Activated CD8-positive, alpha-beta memory T cell treated with anti-CD3 and anti-CD28 coated beads for 36 hours (primary cell): Measurements from ENCODE around the gene CITED4. TPM values are rescaled to one million over a fixed set of nuclear protein-coding genes. Genes with fewer than 3 reads are reported as not detected.
"Not testable (repeated sequence)": the region's sequence is repeated elsewhere in the genome, so short reads cannot be mapped to it uniquely, and the experiment has no call there.

ENCODE experiments used
- CTCF ChIA-PET: fragments of 350-600 bp; sonication (Branson Sonifier 250); formaldehyde crosslinking; loops from one replicate; lab custom pipeline; 2021; ENCODE audit warnings: antibody characterized with exemption; lab: Charles Lee
- POLR2A ChIA-PET: fragments of 350-600 bp; sonication (Branson Sonifier 250); formaldehyde crosslinking; loops from one replicate; lab custom pipeline; 2021; ENCODE audit warnings: antibody characterized with exemption; lab: Charles Lee
- total RNA-seq, 2 experiments: library from RNA; stranded (reverse); gene quantifications; one replicate each; pipeline ENCODE4 v1.2.3, GENCODE V29; 2021

Gene CITED4
- total RNA-seq, result 1 to 10 TPM; 1.0 to 1.9 TPM

DNA sequence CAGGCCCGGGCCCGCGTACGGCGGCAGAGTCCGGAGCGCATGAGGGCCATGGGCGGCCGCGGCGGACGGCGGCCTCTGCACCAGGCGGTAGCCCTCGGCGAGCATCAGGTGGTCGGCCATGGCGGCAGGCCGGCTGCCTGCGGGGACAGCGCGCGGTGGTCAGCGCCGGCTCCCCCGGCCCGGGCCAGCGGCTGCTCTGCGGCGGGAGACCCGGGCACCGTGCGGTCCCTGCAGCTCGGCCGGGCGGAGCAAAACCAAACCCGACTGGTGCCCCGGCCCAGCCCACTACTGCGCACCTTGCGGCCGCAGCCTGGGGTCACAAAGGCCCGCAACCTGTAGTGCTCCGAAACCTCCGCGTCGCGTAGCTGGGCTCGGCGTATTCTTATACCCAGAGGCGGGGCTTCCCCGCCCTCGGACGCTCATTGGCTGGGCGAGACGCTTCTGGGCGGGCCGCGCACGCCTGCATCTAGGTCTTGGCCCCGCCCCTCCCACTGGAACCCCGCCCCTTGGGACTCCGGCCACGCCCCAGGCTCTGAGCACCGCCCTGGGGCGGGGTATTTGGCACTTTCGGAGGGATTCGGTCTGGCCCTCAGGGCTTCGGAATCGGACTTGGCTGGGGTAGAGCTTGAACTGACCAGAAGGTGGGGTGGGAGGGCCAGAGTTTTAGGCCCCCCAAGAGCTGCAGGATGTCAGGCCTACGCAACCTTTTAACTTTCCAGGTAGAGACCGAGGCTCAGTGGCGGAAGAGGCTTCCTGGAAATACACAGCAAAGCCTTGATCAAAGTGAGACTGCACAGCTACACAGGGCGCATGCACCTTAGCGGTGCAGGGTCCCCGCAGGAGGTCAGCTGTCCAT lies at the start of gene CITED4:
TSS of gene CITED4 (minus strand) at position 356 of the 856 bp plus-strand sequence. CDS start at position 120, 236 bp downstream.
- ChIA-PET POLR2A (interaction anchor here (0.5 to 1.4 kb wide), 5 partner anchors 14 to 348 kb away, joined by 3 to 7 read pairs (median 4); partner anchors contain the start of gene CTPS1), CTCF (interaction anchor here (0.7 to 2.7 kb wide), 6 partner anchors 9 to 90 kb away, joined by 3 to 14 read pairs (median 4); no protein-coding TSS in a partner anchor)

- CTCF ChIA-PET, result no interaction called here
- POLR2A ChIA-PET, result interaction anchor here (0.7 kb wide), 1 partner anchor 424 kb away, joined by 3 read pairs; no protein-coding TSS in a partner anchor
These were observed 48.9 kb upstream of the CITED4 start for GRCh38 chr1:40911105-40911504.

DNA sequence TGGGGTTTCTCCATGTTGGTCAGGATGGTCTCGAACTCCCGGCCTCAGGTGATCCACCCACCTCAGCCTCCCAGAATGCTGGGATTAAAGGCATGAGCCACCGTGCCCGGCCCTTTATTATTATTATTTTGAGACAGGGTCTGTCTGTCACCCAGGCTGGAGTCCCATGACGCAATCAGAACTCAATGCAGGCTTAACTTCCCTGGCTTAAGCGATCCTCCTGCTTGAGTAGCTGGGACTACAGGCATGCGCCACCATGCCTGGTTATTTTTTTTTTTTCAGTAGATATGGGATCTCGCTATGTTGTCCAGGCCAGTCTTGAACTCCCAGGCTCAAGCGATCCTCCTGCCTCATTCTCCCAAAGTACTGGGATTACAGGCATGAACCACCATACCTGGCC lies 47.1 kb upstream of the CITED4 start:
- ChIA-PET CTCF (no interaction called here), POLR2A (no interaction called here)

GRCh38 chr1:40908350-40908749 lies 46.2 kb upstream of the CITED4 start:
- ChIA-PET POLR2A (no interaction called here), CTCF (interaction anchor here (0.6 kb wide), 1 partner anchor 26 kb away, joined by 4 read pairs; no protein-coding TSS in a partner anchor)

DNA sequence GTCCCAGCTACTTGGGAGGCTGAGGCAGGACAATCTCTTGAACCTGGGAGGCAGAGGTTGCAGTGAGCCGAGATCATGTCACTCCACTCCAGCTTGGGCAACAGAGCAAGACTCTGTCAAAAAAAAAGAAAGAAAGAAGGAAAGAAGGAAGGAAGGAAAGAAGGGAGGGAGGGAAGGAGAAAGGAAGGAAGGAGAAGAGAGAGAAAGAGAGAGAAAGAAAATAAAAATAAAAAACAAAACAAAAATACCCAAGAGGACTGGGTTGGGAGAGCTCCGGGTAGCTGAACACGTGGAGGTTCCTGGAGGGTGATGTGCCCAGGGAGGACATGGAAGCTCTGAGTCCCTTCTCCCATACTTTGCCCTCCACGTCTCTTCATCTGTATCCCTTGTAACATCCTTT lies 45.7 kb upstream of the CITED4 start:
- CTCF ChIA-PET, result no interaction called here

DNA sequence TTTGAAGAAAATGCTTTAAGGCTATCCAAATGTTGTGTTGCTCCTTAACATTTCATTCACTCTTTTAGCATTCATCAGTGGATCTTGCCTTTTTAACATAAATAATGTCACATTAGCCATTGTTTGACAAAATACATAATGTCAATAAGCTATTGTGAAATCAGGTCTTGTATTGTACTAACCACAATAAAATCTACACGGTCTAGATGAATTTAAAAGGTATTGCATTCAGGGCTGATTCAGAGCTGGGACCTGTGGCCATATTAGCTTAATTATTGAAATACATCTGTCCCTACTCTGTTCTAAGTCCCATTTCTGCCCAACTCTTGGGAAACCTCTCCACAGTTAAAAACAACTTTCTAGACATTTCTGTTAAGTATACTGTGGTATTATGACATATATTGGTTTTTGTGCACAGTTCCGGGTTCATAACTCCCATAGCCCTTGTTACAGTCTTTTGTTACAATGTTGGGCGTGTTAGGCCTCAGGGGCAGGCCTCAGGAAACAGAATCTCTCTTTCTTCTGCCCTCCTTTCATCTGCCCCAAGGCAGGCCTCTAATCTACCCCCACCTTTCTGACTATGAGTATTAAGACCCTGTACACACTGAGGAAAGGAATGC lies 44.7 kb upstream of the CITED4 start:
- ChIA-PET POLR2A (no interaction called here), CTCF (no interaction called here)

More for the DNA sequence above, 45.7 kb upstream of the CITED4 start:
- POLR2A ChIA-PET, result no interaction called here

DNA sequence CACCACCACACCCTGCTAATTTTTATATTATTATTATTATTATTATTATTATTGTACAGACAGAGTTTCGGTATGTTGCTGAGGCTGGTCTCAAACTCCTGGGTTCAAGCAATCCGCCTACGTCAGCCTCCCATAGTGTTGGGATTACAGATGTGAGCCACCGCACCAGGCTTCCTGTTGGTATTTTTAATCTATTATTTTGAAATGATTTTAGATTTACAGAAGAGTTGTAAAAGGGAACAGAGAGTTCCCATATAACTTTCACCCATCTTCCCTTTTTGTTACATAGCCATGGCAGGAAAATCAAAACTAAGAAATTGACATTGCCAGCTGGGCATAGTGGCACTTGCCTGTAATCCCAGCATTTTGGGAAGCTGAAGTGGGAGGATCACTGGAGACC lies 42.9 kb upstream of the CITED4 start:
- POLR2A ChIA-PET, result no interaction called here
- CTCF ChIA-PET, result no interaction called here

GRCh38 chr1:40903106-40903505 lies 40.9 kb upstream of the CITED4 start:
- ChIA-PET POLR2A (no interaction called here), CTCF (no interaction called here)

DNA sequence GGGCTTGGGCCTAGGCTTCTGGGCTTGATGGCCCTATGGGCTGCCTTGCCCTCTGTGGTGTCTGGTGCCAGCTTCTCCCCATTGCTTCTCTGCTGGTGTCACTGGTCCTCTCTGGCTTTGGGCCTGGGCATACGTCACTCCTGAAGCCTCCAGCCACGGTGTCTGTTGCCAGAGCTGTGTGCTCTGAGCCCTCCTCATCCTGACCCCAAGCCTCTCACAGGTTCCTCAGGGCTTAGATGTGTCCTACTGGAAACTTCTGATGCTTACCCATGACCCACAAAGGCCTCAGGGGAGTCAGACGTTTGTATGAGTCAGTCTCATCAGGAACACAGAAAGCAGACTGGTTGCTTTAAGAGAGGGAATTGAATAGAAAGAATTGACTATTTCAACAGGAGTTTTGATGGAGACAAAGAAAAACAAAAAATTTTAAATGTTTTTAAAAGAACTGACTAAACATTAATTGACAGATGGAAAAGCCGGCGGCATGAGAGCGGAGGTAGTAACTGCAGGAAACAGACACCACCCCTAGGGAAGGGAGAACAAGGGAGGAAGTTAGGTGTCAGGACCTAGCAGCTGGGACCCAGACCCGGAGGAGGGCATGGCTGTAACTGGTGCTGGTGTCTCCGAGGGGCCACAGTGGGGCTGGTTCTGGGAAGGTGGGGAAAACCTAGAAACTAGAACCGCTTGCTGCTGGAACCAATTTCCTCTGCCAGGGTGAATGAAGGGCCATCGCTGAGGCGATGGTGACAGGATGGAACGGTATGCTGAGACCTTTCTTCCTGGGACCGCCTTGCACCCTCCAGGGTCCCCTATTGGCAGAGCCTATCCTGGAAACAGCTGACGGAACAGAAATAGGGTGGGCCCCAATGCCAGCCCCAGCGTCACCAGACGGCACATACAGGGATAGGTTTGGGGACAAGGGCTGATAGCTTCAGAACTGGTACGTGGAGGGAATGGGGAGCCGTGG lies 40.0 kb upstream of the CITED4 start:
- CTCF ChIA-PET, result no interaction called here
- POLR2A ChIA-PET, result no interaction called here

DNA sequence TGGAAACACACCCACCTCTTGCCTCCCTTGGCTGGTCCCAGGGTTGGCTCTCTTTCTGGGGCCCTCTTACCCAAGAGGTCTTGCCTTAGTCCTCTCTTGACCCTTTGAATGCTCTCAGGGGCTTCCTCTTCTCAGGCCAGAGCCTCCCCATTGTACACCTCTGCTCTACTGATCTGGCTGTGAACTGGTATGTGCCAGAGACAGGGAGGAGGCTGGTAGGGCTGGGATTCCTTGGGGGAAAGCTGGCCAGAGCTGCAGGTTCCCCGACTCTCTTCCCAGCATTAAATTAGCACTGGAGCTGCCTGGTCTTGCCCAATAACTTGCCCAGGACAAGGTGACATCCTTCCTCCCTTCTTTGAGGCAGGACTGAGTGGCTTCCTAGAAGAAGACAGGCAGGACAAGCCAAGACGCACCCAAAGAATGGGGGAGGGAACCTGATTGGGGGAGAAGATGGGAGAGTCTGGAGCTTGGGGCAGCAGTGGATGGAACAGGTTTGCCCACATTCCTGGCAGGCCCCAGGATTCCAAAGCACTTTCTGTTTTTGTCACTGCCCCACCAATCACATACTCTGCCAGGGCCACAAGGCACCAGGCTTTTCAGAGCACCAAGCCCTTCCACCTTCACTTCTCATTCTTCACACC lies 37.2 kb upstream of the CITED4 start:
- ChIA-PET POLR2A (no interaction called here), CTCF (no interaction called here)

GRCh38 chr1:40898431-40898901 lies 36.3 kb upstream of the CITED4 start:
- CTCF ChIA-PET, result no interaction called here
- POLR2A ChIA-PET, result no interaction called here

DNA sequence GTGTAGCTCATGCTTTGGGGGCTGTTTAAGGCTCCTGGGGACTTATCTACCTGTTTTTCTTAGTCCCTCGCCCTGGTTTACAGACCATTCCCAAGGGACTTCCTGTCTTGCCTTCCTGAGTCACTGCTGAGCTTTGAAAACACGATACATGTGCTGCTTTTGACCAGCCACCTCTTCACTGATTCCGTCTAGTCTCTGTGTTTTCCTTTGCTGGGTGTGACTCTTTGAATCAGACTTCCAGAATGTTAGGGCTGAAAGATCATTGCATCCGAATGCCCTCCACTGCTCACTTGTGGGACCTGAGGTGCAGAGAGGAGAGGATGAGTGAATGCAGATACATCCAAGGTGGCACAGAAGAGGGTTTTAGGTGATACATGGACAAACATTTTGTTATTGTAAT lies 35.4 kb upstream of the CITED4 start:
- ChIA-PET CTCF (interaction anchor here (1.7 kb wide), 1 partner anchor 228 kb away, joined by 3 read pairs; no protein-coding TSS in a partner anchor), POLR2A (no interaction called here)

DNA sequence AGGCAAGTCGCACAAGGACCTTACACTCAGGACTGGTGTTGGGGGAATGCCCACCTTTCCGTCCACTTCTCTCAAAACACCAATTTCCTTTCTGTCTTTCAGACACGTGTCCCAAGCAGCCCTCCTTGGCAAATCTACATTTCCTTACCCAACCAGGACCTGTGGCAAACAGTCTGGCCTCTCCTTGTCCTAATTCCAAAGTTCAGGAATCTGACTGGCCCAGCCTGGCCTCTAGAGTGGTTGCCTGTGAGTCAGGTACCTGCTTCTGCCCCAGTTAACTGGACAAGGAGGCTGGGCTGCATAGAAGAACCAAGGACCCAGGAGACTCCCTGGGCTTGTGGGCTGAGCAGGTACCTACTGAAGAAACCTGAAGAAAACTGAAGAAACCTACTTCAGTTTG lies 34.3 kb upstream of the CITED4 start:
- POLR2A ChIA-PET, result no interaction called here
- CTCF ChIA-PET, result interaction anchor here (1.7 kb wide), 1 partner anchor 227 kb away, joined by 3 read pairs; no protein-coding TSS in a partner anchor

GRCh38 chr1:40895601-40896000 lies 33.4 kb upstream of the CITED4 start:
- POLR2A ChIA-PET, result no interaction called here
- CTCF ChIA-PET, result no interaction called here

DNA sequence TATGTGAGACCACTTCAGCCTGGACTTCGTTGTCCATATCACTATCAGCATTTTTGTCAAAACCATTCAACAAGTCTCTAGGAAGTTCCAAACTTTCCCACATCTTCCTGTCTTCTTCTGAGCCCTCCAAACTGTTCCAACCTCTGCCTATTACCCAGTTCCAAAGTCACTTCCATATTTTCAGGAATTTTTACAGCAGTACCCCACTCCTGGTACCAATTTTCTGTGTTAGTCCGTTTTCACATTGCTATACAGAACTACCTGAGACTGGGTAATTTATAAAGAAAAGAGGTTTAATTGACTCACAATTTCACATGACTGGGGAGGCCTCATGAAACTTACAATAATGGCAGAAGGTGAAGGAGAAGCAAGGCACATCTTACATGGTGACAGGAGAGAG lies 32.7 kb upstream of the CITED4 start:
- POLR2A ChIA-PET, CTCF ChIA-PET: not testable (repeated sequence)

- ChIA-PET POLR2A (no interaction called here), CTCF (no interaction called here)
These were observed 32.3 kb upstream of the CITED4 start for GRCh38 chr1:40894455-40894854.

- POLR2A ChIA-PET, result no interaction called here
- CTCF ChIA-PET, result no interaction called here
These were observed 31.8 kb upstream of the CITED4 start for GRCh38 chr1:40893946-40894345.

- POLR2A ChIA-PET, result no interaction called here
These were observed 30.2 kb upstream of the CITED4 start for GRCh38 chr1:40892354-40892753.

GRCh38 chr1:40890771-40891170 lies 28.6 kb upstream of the CITED4 start:
- POLR2A ChIA-PET, result no interaction called here
- CTCF ChIA-PET, result no interaction called here

More at GRCh38 chr1:40892354-40892753, 30.2 kb upstream of the CITED4 start:
- CTCF ChIA-PET, result no interaction called here
